WTC11 (cell line): ENCODE measurements around the gene DTWD2. TPM values are rescaled to one million over a fixed set of nuclear protein-coding genes. Genes with fewer than 3 reads are reported as not detected.
"Not testable (repeated sequence)": the region's sequence is repeated elsewhere in the genome, so short reads cannot be mapped to it uniquely, and the experiment has no call there.

Source experiments
- ATAC-seq: fragments of 200-7000 bp; cut with Tn5 transposase; 2 replicates; pipeline ENCODE4 v1.10.0; 2021; ENCODE audit warnings: mild to moderate bottlenecking, moderate library complexity
- CTCF ChIA-PET: fragments of 300-600 bp; sonication (Branson Sonifier 250); formaldehyde crosslinking; loops from one replicate; lab custom pipeline; 2021; ENCODE audit warnings: antibody characterized with exemption; lab: Charles Lee
- POLR2A ChIA-PET: fragments of 350-600 bp; sonication (Branson Sonifier 250); formaldehyde crosslinking; loops from one replicate; lab custom pipeline; 2021; ENCODE audit warnings: antibody characterized with exemption; lab: Charles Lee
- DNase-seq: peaks from one replicate; pipeline ENCODE4 v3.0.0; 2021; ENCODE audit warnings: low spot score
- H3K27ac Mint-ChIP-seq: 2 replicates; pipeline ENCODE4 v1.8.0; 2021; ENCODE audit warnings: mixed read lengths
- H3K27me3 Mint-ChIP-seq: 2 replicates; pipeline ENCODE4 v1.8.0; 2021; ENCODE audit warnings: low read depth, mild to moderate bottlenecking, moderate library complexity, mixed read lengths
- H3K36me3 Mint-ChIP-seq: 2 replicates; pipeline ENCODE4 v1.8.0; 2021; ENCODE audit warnings: mixed read lengths
- H3K4me1 Mint-ChIP-seq: 2 replicates; pipeline ENCODE4 v1.8.0; 2022; ENCODE audit warnings: mixed read lengths
- H3K4me3 Mint-ChIP-seq: 2 replicates; pipeline ENCODE4 v1.8.0; 2021; ENCODE audit warnings: mild to moderate bottlenecking, moderate library complexity, mixed read lengths
- H3K9me3 Mint-ChIP-seq: 2 replicates; pipeline ENCODE4 v1.8.0; 2021; ENCODE audit warnings: mixed read lengths
- AR ChIP-seq: fragments of 250-450 bp; sonication (Bioruptor Pico); IDR thresholded peaks from 2 replicates; pipeline ENCODE4 v1.9.0; 2021; ENCODE audit warnings: mild to moderate bottlenecking
- ATF2 ChIP-seq: sonication (generic); formaldehyde crosslinking; IDR thresholded peaks from 2 replicates; pipeline ENCODE4 v1.8.1; 2022; ENCODE audit warnings: low read depth, missing genetic modification reagents, borderline replicate concordance
- CTCF ChIP-seq: fragments of 200-600 bp; IDR thresholded peaks from 2 replicates; pipeline ENCODE4 v1.8.0; 2022; ENCODE audit warnings: antibody characterized with exemption
- E2F4 ChIP-seq: sonication (generic); formaldehyde crosslinking; IDR thresholded peaks from 2 replicates; pipeline ENCODE4 v1.8.1; 2022; ENCODE audit warnings: low read depth, mild to moderate bottlenecking, moderate library complexity, missing genetic modification reagents, borderline replicate concordance
- EMX1 ChIP-seq: fragments of 250-450 bp; sonication (Bioruptor Pico); IDR thresholded peaks from 2 replicates; pipeline ENCODE4 v1.8.0; 2021; ENCODE audit warnings: mild to moderate bottlenecking
- HMGA2 ChIP-seq: fragments of 250-450 bp; sonication (Bioruptor Pico); IDR thresholded peaks from 2 replicates; pipeline ENCODE4 v1.4.0; 2021; ENCODE audit warnings: mild to moderate bottlenecking, moderate library complexity
- MXD4 ChIP-seq: fragments of 250-450 bp; sonication (Bioruptor Pico); IDR thresholded peaks from 2 replicates; pipeline ENCODE4 v1.8.0; 2021; ENCODE audit warnings: mild to moderate bottlenecking, moderate library complexity, borderline replicate concordance
- TEAD1 ChIP-seq: sonication (generic); formaldehyde crosslinking; IDR thresholded peaks from 2 replicates; pipeline ENCODE4 v1.8.0; 2022; ENCODE audit warnings: mild to moderate bottlenecking, missing genetic modification reagents
- TP53 ChIP-seq: sonication (generic); formaldehyde crosslinking; IDR thresholded peaks from 2 replicates; pipeline ENCODE4 v1.8.1; 2023; ENCODE audit warnings: mild to moderate bottlenecking, missing genetic modification reagents
- ZNF263 ChIP-seq: sonication (generic); formaldehyde crosslinking; IDR thresholded peaks from 2 replicates; pipeline ENCODE4 v1.8.1; 2022; ENCODE audit warnings: low read depth, mild to moderate bottlenecking, moderate library complexity, missing genetic modification reagents
- ZNF512 ChIP-seq: sonication (generic); formaldehyde crosslinking; IDR thresholded peaks from 2 replicates; pipeline ENCODE4 v1.8.1; 2022; ENCODE audit warnings: missing genetic modification reagents, borderline replicate concordance
- total RNA-seq: library from RNA; stranded (reverse); gene quantifications from 3 replicates; pipeline ENCODE4 v1.2.3, GENCODE V29; 2021

DTWD2 gene
- total RNA-seq, 1 experiment from 2014 or later: 13.1 TPM

- H3K4me1 Mint-ChIP-seq: peaks cover 13% of the 10 kb centered on the region
- CTCF ChIA-PET, DNase-seq, H3K27ac Mint-ChIP-seq, H3K27me3 Mint-ChIP-seq, H3K4me3 Mint-ChIP-seq, ATAC-seq, POLR2A ChIA-PET: not testable (repeated sequence)
- H3K9me3 Mint-ChIP-seq: peaks cover 30% of the 10 kb centered on the region
- peaks cover 28% of the 10 kb centered on the region for H3K36me3 Mint-ChIP-seq
These were observed 3.7 kb upstream of the DTWD2 start for GRCh38 chr5:118992055-118992454.

- Mint-ChIP-seq H3K36me3 (peaks cover 17% of the 10 kb centered on the region), H3K9me3 (peaks cover 19% of the 10 kb centered on the region), H3K4me1 (peaks cover 14% of the 10 kb centered on the region), H3K27ac (no peak overlapping the region), H3K27me3 (no peaks in the 10 kb centered on the region; the same call in 1 of the 2 replicates), H3K4me3 (no peak overlapping the region)
- DNase-seq (no peak), ATAC-seq (no peak)
- ChIA-PET CTCF (interaction anchor here (3.3 kb wide), 1 partner anchor 421 kb away, joined by 42 read pairs; no protein-coding TSS in a partner anchor), POLR2A (no interaction called here)
- TF ChIP-seq HMGA2 (CRISPR knock-in tag) (no peak), MXD4 (CRISPR knock-in tag) (no peak), EMX1 (CRISPR knock-in tag) (no peak), ZNF263 (no peak), AR (CRISPR knock-in tag) (no peak), TP53 (CRISPR knock-in tag) (no peak), E2F4 (CRISPR knock-in tag) (no peak), CTCF (no peak), TEAD1 (no peak)
These were observed 2.2 kb upstream of the DTWD2 start for GRCh38 chr5:118990582-118990981.

- TF ChIP-seq ATF2 (no peak), ZNF512 (no peak)
- no peak overlapping the region for H3K27ac Mint-ChIP-seq
- POLR2A ChIA-PET: no interaction called here
These were observed 1.5 kb upstream of the DTWD2 start for GRCh38 chr5:118989816-118990215.

More at GRCh38 chr5:118989816-118990215, 1.5 kb upstream of the DTWD2 start:
- CTCF ChIA-PET: interaction anchor here (1.2 to 3.3 kb wide), 3 partner anchors 10 to 462 kb away, joined by 3 to 42 read pairs (median 4); no protein-coding TSS in a partner anchor
- Mint-ChIP-seq H3K4me3 (no peak overlapping the region), H3K4me1 (peaks cover 14% of the 10 kb centered on the region), H3K27me3 (no peaks in the 10 kb centered on the region; the same call in 1 of the 2 replicates), H3K9me3 (peaks cover 11% of the 10 kb centered on the region), H3K36me3 (peaks cover 9% of the 10 kb centered on the region)
- no peak for ATAC-seq
- no peak for DNase-seq
